HL-60 (cell line): ENCODE measurements around the gene NF1.

Source experiments
- CTCF ChIP-seq: IDR thresholded peaks from one replicate; pipeline ENCODE4 v1.5.1; 2011; ENCODE audit warnings: low read length, control low read depth, inconsistent platforms; ENCODE audit not compliant: insufficient read depth
- POLR2AphosphoS5 ChIP-seq: IDR thresholded peaks from 2 replicates; pipeline ENCODE4 v1.6.1; 2012; ENCODE audit warnings: low read depth
- REST ChIP-seq: IDR thresholded peaks from 2 replicates; pipeline ENCODE4 v1.6.1; 2012; ENCODE audit warnings: low read depth; ENCODE audit not compliant: insufficient replicate concordance

GRCh38 chr17:31393749-31394146 is 299.0 kb downstream of the NF1 start:
- TF ChIP-seq POLR2AphosphoS5 (no peak), CTCF (no peak), REST (no peak)
